Peyer's patch (tissue), 4 donors: ENCODE data around the gene C1orf105. TPM values are rescaled to one million over a fixed set of nuclear protein-coding genes. Genes with fewer than 3 reads are reported as not detected.

ENCODE experiments used
- DNase-seq, 3 donors: peaks; one replicate each; pipeline ENCODE4 v3.0.0-alpha.2; 2017 to 2019
- H3K27ac ChIP-seq, 4 donors: fragments of 200-600 bp; sonication (generic); one replicate each; pipeline ENCODE4 v1.5.1; 2016 to 2019
- H3K27me3 ChIP-seq, 2 donors: fragments of 200-600 bp; sonication (generic); one replicate each; pipeline ENCODE4 v1.5.1; 2019
- H3K36me3 ChIP-seq, 3 donors: fragments of 200-600 bp; sonication (generic); one replicate each; pipeline ENCODE4 v1.5.1; 2016 to 2019
- H3K4me1 ChIP-seq, 4 donors: fragments of 200-600 bp; sonication (generic); one replicate each; pipeline ENCODE4 v1.5.1; 2016 to 2019
- H3K4me3 ChIP-seq, 4 donors: fragments of 200-600 bp; sonication (generic); 1 replicate in 3 of 4; 2 replicates in 1 of 4; pipeline ENCODE4 v1.5.1; 2016 to 2019; ENCODE audit warnings: mild to moderate bottlenecking in 1 of 4
- H3K9me3 ChIP-seq, 4 donors: fragments of 200-600 bp; sonication (generic); one replicate each; pipeline ENCODE4 v1.5.1; 2016 to 2019; ENCODE audit warnings: mild to moderate bottlenecking in 1 of 4
- POLR2A ChIP-seq, 2 donors: fragments of 450-650 bp; IDR thresholded peaks; one replicate each; pipeline ENCODE4 v1.5.1; 2017; ENCODE audit warnings: antibody characterized with exemption in 2 of 2, mild to moderate bottlenecking in 2 of 2, moderate library complexity in 2 of 2
- total RNA-seq, 4 donors: library from RNA; depleted of rRNA; stranded (reverse); fragments of >200 nt; gene quantifications; one replicate each; pipeline ENCODE4 v1.1.0, GENCODE V29; 2016
- TF ChIP-seq, protein P1 (sequence below), 6 experiments: fragments of 450-650 bp in 4 of 6; fragments of 200-600 bp in 2 of 6; sonication (generic) in 1 of 6; IDR thresholded peaks; one replicate each; pipeline ENCODE4 v1.5.1; 2017 to 2019; ENCODE audit warnings: antibody characterized with exemption in 6 of 6, mild to moderate bottlenecking in 3 of 6, moderate library complexity in 1 of 6

Gene C1orf105
- total RNA-seq, 4 donors from 2014 or later: not detected

DNA sequence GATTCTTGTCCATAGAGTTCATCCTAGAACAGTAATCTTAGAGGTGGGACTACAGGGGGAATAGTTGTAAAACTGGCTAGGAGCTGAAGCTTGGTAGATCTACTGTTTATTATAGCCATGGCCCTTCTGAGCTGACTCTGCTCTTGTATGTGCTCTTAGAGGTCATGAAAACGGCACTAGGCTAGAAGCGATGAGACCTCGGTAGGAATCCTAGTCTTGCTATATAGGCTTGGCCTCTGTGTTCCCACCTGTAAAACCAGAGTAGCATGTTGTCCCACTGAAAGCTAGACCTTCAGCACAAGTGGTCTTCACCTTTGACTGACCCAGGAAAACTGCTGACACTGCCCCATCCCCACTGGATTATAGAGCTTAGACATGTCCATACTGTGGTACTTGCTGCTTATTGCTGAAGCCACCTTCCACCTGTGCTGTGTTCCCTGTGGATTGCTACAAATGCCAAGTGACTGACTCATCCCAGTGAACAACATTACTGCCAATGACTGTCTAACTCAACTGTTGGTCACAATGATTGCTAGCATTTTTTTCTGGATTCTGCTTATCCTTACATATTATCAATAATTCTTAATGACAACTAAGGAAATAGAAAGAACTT, 46.4 kb downstream of the C1orf105 start:
- no peaks in the 10 kb centered on the region for H3K4me1 ChIP-seq
- H3K27me3 ChIP-seq: no peaks in the 10 kb centered on the region
- no peaks in the 10 kb centered on the region for H3K36me3 ChIP-seq
- TF ChIP-seq, protein P1, sequence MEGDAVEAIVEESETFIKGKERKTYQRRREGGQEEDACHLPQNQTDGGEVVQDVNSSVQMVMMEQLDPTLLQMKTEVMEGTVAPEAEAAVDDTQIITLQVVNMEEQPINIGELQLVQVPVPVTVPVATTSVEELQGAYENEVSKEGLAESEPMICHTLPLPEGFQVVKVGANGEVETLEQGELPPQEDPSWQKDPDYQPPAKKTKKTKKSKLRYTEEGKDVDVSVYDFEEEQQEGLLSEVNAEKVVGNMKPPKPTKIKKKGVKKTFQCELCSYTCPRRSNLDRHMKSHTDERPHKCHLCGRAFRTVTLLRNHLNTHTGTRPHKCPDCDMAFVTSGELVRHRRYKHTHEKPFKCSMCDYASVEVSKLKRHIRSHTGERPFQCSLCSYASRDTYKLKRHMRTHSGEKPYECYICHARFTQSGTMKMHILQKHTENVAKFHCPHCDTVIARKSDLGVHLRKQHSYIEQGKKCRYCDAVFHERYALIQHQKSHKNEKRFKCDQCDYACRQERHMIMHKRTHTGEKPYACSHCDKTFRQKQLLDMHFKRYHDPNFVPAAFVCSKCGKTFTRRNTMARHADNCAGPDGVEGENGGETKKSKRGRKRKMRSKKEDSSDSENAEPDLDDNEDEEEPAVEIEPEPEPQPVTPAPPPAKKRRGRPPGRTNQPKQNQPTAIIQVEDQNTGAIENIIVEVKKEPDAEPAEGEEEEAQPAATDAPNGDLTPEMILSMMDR (IDR thresholded peaks at IDR 0.05): no peak
- no peak for TF ChIP-seq POLR2A (IDR thresholded peaks at IDR 0.05)
- peak in 1 of 3 donors; percentile 71 for DNase-seq
- H3K9me3 ChIP-seq: no peaks in the 10 kb centered on the region
- H3K4me3 ChIP-seq: no peak overlapping the region
- H3K27ac ChIP-seq: peak overlapping the region in 3 of 4 donors; percentile 13 to 79 (median 60)

DNA sequence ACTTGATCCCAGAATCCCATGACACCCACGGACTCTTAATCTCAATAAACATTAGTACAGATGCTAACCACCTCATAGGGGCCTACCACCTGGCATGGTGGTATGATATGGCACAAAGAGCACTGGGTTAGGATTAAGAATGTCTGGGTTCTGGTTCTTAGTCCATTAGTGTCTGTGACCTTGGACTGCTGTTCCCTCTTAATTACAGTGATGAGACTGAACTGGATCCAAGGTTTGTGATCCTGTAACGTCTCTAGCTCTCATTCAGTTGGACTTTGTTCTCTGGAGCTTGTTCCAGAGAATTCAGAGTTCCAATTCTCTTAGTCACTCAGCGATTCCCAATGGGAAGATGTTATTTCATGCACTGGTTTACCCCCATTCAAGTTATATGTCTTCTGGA, 47.0 kb downstream of the C1orf105 start:
- TF ChIP-seq POLR2A (IDR thresholded peaks at IDR 0.05): no peak
- TF ChIP-seq, protein P1 (IDR thresholded peaks at IDR 0.05): no peak
- Histone ChIP-seq H3K27me3 (no peaks in the 10 kb centered on the region), H3K27ac (peak overlapping the region in 2 of 4 donors; percentile 60 to 79), H3K4me3 (no peak overlapping the region), H3K9me3 (no peaks in the 10 kb centered on the region), H3K36me3 (no peaks in the 10 kb centered on the region), H3K4me1 (no peaks in the 10 kb centered on the region)
- no peak for DNase-seq

DNA sequence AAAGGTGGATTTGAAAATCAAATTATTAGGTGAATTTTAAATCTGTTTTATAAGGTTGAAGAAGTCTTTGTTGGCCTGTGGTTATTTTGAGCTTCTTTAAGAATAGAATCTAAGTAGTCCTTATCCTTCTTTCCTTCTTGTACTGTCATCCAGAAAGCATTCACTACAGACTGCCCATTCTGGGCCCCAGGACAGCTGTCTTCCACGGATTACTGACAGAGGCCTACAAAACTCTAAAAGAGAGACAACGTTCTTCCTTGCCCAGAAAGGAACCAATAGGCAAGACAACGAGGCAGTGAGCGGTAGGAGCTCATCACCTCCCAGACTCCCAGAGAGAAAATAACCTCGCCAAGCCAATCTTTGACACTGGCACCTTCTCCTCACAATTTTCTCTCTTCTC, 47.8 kb downstream of the C1orf105 start:
- Histone ChIP-seq H3K4me3 (no peak overlapping the region), H3K27ac (no peak overlapping the region), H3K36me3 (no peaks in the 10 kb centered on the region), H3K4me1 (no peaks in the 10 kb centered on the region), H3K27me3 (no peaks in the 10 kb centered on the region), H3K9me3 (no peaks in the 10 kb centered on the region)
- TF ChIP-seq, protein P1 (IDR thresholded peaks at IDR 0.05): no peak
- no peak for TF ChIP-seq POLR2A (IDR thresholded peaks at IDR 0.05)
- no peak for DNase-seq

DNA sequence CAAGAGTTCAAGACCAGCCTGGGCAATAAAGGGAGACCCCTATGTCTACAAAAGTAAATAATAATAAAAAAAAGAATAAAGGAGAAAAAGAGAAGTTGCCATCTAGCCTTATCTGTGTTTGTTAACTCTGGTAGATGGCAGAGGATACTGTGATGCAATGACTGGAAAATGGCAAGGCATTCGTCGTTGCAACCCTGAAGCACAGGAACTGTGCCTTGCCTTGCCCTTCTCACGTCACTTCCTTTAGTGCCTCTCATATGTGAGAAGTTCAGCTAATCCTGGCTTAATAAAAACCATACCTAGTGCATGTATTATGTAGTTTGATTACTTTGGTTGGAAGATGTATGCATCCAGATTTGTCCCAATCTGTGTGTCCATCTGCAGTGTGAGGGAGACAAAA, 49.2 kb downstream of the C1orf105 start:
- TF ChIP-seq, protein P1 (IDR thresholded peaks at IDR 0.05): no peak
- no peak for TF ChIP-seq POLR2A (IDR thresholded peaks at IDR 0.05)
- H3K4me3 ChIP-seq: no peak overlapping the region
- H3K9me3 ChIP-seq: no peaks in the 10 kb centered on the region
- H3K27me3 ChIP-seq: no peaks in the 10 kb centered on the region
- H3K27ac ChIP-seq: no peak overlapping the region
- no peaks in the 10 kb centered on the region for H3K4me1 ChIP-seq
- H3K36me3 ChIP-seq: no peaks in the 10 kb centered on the region
- no peak for DNase-seq

DNA sequence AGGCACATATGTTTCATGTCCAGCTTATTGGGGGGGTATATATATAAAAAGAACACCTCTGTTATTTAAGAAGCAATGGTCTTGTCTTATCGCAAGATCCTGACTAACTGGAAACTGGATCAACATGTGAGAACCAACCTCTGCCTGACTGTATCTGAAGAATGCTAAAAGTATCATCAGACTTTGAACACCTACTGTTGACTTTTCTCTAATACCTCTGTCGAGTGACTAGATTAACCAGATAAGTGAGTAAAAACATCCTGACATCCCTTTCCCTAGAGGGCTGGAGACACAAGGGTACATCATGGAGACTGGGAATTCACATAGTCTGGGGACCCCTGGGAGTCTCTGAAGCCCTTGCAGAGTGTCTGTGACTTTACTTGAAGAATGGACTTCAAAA, 49.7 kb downstream of the C1orf105 start:
- no peak overlapping the region for H3K27ac ChIP-seq
- DNase-seq: no peak
- no peak for TF ChIP-seq POLR2A (IDR thresholded peaks at IDR 0.05)
- TF ChIP-seq, protein P1 (IDR thresholded peaks at IDR 0.05): no peak

DNA sequence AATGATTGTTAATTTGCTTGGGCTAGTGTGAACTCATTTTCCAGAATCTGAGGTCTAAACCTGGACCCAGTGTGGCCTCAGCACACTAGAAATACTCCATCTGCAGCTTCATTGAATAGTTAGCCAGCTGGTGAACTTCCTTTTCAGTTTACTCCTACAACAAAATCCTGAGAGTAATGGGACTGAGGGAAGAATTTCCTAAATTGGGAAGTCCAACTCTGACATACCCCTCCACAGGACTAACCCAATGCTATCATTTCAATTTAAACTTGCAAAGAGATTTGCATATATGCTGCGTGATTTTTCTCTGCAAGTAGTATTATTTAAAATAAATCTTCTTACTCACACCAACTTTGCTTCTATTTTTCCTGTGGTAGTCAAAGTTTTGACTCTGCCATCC, 51.2 kb downstream of the C1orf105 start:
- H3K9me3 ChIP-seq: no peaks in the 10 kb centered on the region
- TF ChIP-seq, protein P1 (IDR thresholded peaks at IDR 0.05): no peak
- TF ChIP-seq POLR2A (IDR thresholded peaks at IDR 0.05): no peak
- no peaks in the 10 kb centered on the region for H3K27me3 ChIP-seq
- no peak overlapping the region for H3K27ac ChIP-seq
- H3K4me1 ChIP-seq: no peaks in the 10 kb centered on the region
- H3K36me3 ChIP-seq: no peaks in the 10 kb centered on the region
- H3K4me3 ChIP-seq: no peak overlapping the region
- no peak for DNase-seq

More for the DNA sequence above, 49.7 kb downstream of the C1orf105 start:
- no peaks in the 10 kb centered on the region for H3K4me1 ChIP-seq
- H3K36me3 ChIP-seq: no peaks in the 10 kb centered on the region
- H3K9me3 ChIP-seq: no peaks in the 10 kb centered on the region
- H3K4me3 ChIP-seq: no peak overlapping the region
- H3K27me3 ChIP-seq: no peaks in the 10 kb centered on the region
